Keratinocyte (primary cell): Measurements from ENCODE around the gene MDM2.

ENCODE experiments used
- EZH2 ChIP-seq: IDR thresholded peaks from one replicate; pipeline ENCODE4 v1.6.1; 2012; ENCODE audit warnings: inconsistent platforms, mild to moderate bottlenecking, low read length, moderate library complexity
- TF ChIP-seq, protein P1 (sequence below), 3 experiments: IDR thresholded peaks in 1 of 3; conservative IDR thresholded peaks in 1 of 3; optimal IDR thresholded peaks in 1 of 3; 2 replicates in 2 of 3; 3 replicates in 1 of 3; pipeline versions ENCODE3 to v1.5.1; 2011; ENCODE audit warnings: low read length in 3 of 3, mild to moderate bottlenecking in 3 of 3, moderate library complexity in 2 of 3, control low read depth in 1 of 3, inconsistent platforms in 1 of 3; ENCODE audit not compliant: insufficient read depth in 2 of 3; ENCODE audit errors: extremely low read depth in 1 of 3

DNA sequence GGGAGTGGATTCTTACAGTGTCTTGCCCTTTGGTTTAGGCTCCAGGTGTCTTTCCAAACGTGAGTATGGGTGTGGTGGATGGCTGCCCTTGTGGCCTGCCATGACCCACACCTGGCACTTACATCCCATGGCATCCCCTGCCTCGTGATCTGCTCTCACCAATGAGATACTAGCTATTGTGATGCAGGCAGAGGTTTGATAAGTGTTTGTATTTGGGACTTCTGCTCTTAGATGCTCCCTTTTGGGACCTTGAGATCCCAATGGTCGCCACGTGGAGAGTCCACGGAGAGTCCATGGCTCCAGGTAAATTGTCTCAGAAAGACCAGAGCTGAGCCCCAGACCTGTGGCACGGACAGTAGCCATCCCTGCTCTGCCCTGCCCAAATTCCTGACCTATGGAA, 62.5 kb downstream of the MDM2 start:
- TF ChIP-seq, protein P1, sequence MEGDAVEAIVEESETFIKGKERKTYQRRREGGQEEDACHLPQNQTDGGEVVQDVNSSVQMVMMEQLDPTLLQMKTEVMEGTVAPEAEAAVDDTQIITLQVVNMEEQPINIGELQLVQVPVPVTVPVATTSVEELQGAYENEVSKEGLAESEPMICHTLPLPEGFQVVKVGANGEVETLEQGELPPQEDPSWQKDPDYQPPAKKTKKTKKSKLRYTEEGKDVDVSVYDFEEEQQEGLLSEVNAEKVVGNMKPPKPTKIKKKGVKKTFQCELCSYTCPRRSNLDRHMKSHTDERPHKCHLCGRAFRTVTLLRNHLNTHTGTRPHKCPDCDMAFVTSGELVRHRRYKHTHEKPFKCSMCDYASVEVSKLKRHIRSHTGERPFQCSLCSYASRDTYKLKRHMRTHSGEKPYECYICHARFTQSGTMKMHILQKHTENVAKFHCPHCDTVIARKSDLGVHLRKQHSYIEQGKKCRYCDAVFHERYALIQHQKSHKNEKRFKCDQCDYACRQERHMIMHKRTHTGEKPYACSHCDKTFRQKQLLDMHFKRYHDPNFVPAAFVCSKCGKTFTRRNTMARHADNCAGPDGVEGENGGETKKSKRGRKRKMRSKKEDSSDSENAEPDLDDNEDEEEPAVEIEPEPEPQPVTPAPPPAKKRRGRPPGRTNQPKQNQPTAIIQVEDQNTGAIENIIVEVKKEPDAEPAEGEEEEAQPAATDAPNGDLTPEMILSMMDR (optimal IDR thresholded peaks at IDR 0.05 in 1 of 3, IDR thresholded peaks at IDR 0.05 in 1 of 3, conservative IDR thresholded peaks at IDR 0.05 in 1 of 3; ENCODE audit: extremely low read depth in 1 of 3, insufficient read depth in 2 of 3, low read length in 3 of 3) = no peak
- no peak for TF ChIP-seq EZH2
